GM13977 (cell line): Measurements from ENCODE around the gene DISC1.

Experiments
- DNase-seq: peaks from one replicate; pipeline ENCODE4 v3.0.0; 2012; ENCODE audit warnings: low spot score
- CTCF ChIP-seq: IDR thresholded peaks from 2 replicates; pipeline ENCODE4 v1.5.1; 2012; ENCODE audit warnings: mild to moderate bottlenecking, control low read depth; ENCODE audit not compliant: insufficient read depth; ENCODE audit errors: extremely low read depth, missing control alignments
- in situ Hi-C: fragments of 300-500 bp; cut with MboI; formaldehyde crosslinking; loops from one replicate; pipeline ENCODE4 v1.12.0; 2022; ENCODE audit warnings: low sequenced_read_pairs, low pct_unique_long_range_greater_than_20kb, mixed read lengths, inconsistent platforms; ENCODE audit not compliant: unreplicated experiment

Gene DISC1

GRCh38 chr1:231678011-231678432, 51.4 kb downstream of the DISC1 start:
- DNase-seq, result no peak
- in situ Hi-C loops, result no loop called here
- TF ChIP-seq CTCF, result no peak

GRCh38 chr1:231679109-231679508, 52.5 kb downstream of the DISC1 start:
- in situ Hi-C loops, result no loop called here
- no peak for DNase-seq
- no peak for TF ChIP-seq CTCF

- TF ChIP-seq CTCF, result no peak
- in situ Hi-C loops, result no loop called here
- DNase-seq, result no peak
Measured at GRCh38 chr1:231681006-231681405, 54.4 kb downstream of the DISC1 start.

- in situ Hi-C loops, result no loop called here
- DNase-seq, result no peak
- TF ChIP-seq CTCF, result no peak
Measured at GRCh38 chr1:231682779-231683178, 56.2 kb downstream of the DISC1 start.

GRCh38 chr1:231683439-231684165, 57.0 kb downstream of the DISC1 start:
- no peak for TF ChIP-seq CTCF
- in situ Hi-C loops, result no loop called here
- no peak for DNase-seq

- no peak for DNase-seq
- in situ Hi-C loops, result no loop called here
- TF ChIP-seq CTCF, result no peak
Measured at GRCh38 chr1:231684356-231685244, 58.0 kb downstream of the DISC1 start.
